Astrocyte of the hippocampus (primary cell): ENCODE data around the gene PKNOX2.
A peak's percentile ranks its signal among the peaks of the same experiment; 100 is the strongest.

Experiments used
- DNase-seq: peaks from one replicate; pipeline ENCODE4 v3.0.0; 2011; ENCODE audit warnings: low read depth, low spot score

Gene PKNOX2

DNA sequence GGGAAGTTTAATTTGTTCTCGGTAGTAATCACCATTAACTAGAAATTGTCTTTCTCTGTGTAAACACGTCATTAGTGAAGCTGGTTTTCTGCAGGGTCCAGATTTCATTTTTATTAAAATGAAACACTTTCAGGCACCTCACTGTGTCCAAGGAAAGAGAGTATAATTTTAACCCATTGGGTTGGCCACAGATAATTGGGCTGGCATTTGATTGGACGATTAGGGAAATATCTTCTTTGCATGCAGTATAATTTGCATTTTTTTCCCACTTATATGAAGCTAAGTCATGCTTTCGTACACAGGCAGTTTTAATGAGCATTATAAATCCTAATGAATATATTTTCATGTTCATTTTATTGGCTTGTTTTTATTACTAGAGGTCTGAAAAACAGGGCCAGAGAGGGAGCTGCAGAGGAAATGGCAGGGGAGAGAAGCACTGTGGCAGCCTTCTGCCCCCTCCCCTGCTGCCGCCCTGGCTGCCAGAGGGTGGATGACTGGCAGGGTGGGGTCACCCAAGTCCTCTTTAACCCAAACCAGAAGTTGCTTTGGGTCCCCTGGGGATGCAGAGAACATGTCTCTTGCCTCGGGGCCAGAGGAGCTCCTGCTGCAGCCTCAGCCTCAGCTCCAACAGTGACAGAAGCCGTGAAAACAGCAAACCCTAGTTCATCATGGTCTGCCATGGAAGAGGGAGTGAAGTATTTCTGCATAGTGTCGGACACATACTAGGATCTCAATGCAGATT, 93.9 kb downstream of the PKNOX2 start:
- DNase-seq: no peak

GRCh38 chr11:125261588-125261987, 97.0 kb downstream of the PKNOX2 start:
- no peak for DNase-seq

GRCh38 chr11:125262194-125262829, 97.8 kb downstream of the PKNOX2 start:
- no peak for DNase-seq

DNA sequence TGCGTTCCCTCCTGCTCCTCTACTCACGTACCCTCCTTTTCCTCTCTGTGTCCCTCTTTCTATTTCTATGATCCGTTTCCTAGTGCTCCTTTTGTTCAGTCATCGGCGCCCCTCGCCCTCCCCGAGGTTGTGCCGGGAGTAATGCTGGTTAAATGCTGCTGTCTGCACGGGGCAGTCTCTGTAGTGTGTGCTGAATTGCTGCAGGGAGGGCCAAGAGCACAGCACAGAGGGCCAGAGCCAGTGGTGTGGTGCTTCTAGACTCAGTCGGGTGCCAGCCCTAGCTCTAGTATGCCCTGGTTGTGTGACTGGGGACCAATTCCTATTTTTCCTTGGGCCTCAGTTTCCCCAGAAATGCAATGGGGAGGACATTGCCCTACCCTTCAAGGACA, 98.3 kb downstream of the PKNOX2 start:
- peak; percentile 61 for DNase-seq

DNA sequence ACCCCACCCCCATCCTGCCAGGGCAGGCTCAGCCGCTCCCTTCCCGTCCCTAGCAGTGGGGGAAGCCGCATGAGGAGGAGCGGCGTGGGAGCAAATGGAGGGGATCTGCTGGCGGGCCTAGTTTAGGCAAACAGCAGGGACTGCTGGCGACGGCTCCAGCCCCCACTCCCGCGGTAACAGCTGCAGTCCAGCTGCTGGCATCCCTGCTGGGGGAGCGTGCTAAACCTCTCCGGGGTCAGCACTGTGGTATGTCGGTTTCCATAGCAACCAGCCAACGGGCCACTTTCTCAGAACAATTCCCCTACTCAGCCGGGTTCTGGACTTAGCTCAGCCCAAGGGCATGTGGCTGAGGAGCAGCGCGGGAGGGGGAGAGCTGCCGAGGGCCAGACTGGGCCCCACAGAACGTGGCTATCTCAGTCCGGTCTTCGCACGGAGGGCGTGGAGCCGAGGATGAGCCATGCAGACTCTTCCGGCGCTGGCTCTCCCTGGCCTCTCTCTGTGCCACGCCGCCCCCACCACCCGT, 98.8 kb downstream of the PKNOX2 start:
- peak; percentile 96 for DNase-seq

GRCh38 chr11:125264100-125265022, 99.8 kb downstream of the PKNOX2 start:
- DNase-seq: no peak

DNA sequence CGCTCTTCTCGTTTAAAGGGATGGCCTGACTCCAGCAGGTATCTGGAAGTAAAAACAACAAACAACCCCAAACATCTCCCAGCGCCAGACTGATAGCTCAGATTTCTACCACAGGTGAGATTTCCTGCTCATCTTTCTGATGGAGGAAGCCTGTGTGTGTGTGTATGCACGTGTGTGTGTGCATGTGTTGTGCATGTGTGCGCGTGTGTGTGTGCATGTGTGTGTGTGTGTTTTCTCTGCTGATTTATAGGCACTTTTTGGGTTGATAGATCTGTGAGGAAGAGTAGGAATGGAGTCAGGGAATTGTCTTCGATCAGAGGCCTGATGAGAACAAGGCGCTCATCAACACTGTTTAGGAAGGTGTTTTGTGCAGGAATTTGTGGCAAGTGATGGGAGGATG, 103.0 kb downstream of the PKNOX2 start:
- no peak for DNase-seq

DNA sequence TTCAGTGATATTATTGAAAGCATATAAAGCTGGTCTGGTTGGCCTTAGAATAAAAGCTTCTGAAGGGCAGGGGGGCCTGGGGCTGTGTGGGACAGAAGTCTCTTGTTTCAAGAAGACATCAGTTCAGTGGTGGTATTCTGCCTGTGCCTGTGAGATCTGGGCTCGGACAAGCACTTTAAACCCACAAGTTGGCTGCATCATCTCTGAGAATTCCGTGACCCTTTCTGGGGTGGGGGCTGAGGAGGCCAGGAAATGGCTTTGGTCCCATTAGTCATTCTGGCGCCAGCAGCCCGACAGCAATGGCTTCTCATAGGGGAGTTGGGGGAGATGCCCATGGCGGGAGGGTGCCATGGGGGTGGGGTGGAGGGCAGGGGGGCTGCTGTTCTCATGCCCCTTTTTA, 104.1 kb downstream of the PKNOX2 start:
- DNase-seq: peak; percentile 42

DNA sequence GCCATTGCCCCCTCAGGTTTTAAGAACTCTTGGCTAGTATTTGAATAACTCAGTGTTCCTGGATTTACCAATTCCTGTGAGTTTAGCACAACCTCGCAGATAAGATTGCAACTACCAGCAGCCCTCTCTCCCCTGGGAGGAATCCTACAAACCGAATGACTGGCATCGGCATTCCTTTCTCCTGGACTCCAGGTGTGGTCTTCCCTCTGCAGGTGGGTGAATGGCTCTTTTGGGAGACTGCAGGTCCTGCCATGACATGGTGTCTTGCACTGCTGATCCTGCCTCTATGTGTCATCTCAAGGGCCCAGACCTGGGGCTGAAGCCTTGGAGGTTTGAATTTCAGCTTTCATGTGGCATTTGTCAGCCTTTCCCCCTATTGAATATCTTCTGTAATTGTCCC, 105.6 kb downstream of the PKNOX2 start:
- DNase-seq: no peak

GRCh38 chr11:125270711-125271110, 106.2 kb downstream of the PKNOX2 start:
- DNase-seq: peak; percentile 47

GRCh38 chr11:125271483-125272091, 107.0 kb downstream of the PKNOX2 start:
- DNase-seq: no peak

- DNase-seq: peak; percentile 33
These were observed 107.5 kb downstream of the PKNOX2 start for GRCh38 chr11:125272092-125272491.

DNA sequence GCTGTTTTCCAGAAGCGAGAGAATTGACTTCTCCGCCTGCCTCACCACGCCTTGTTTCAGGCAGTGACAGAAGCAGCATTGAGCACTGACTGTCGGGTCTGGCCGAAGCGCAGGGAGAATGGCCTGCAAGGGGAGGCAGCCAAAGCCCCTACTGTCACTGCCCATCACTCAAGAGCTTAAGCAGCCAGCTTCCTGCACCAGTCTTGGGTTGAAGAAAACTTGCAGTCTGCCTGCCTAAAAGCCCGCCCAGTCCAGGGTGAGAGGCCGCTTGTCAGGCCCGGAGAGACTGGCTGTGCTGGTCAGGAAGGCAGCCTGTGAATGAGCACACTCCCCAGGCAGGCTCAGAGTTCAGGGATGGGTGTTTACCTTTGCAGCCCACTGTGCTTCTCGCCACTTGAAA, 108.3 kb downstream of the PKNOX2 start:
- DNase-seq: no peak

DNA sequence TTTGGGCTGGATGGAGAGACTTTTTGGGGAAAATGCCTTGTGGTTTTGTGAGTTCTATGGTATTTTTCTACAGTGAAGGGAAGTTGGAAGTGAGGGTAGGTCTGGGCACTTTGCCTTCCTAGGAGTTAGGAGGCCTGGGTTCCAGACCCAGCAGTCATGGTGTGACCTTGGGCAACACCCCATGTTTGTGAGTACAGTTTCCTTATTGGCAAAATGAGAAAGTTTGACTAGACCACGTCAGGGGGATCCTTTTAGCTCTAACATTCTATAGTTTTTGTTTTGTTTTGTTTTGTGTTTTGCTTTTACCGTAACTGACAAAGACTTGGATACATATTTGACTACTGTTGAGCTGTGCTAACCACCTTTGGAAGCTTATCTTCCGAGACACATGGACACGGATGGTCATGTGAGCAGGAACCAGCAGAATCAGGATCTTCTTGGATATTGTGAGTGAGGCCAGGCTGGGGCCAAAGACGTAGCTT, 109.0 kb downstream of the PKNOX2 start:
- peak; percentile 26 for DNase-seq

DNA sequence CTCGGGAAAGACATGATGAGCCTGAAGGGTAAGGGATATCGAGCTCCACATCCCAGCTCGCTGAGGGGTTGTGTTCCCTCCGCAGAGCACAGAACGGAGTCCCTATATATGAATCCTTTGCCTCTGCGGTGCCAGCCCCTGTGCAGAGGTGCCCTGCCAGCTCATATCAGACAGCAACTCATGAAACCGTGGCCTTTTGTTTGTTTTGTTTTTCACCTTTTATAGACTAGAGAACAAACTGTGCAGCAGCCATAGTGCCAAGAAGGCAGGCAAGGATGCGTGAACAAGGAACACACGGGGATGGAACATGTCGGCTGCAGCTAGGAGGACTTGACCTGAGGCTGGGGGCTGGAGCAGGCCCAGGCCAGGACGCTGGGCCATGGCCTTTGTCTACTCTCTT, 109.8 kb downstream of the PKNOX2 start:
- DNase-seq: no peak

GRCh38 chr11:125274774-125275173, 110.2 kb downstream of the PKNOX2 start:
- no peak for DNase-seq

- DNase-seq: peak; percentile 54
These were observed 111.5 kb downstream of the PKNOX2 start for GRCh38 chr11:125275905-125276618.

DNA sequence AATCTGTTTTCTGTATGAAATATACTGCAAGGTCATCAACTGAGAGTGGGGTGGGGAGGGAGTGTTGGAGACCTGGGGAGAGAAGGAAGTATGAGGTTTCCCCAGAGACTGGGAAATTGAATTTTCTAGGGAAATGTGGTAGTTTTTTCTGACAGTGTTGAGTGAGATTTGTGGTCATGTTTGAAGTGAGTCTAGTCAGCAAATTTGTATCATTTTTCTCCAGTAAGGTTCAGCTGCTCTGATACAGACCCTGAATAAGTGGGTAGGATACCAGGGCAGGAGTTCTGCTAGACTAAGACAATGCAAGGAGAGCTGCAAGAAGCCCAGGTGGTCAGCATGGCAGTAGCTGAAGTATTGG, 112.0 kb downstream of the PKNOX2 start:
- peak; percentile 16 for DNase-seq

- DNase-seq: no peak
These were observed 115.3 kb downstream of the PKNOX2 start for GRCh38 chr11:125279676-125280418.

- no peak for DNase-seq
These were observed 116.1 kb downstream of the PKNOX2 start for GRCh38 chr11:125280646-125281045.
